ENCODE measurements around the gene NUFIP1.

The NUFIP1 gene

GRCh38 chr13:44976949-44977583 is 12.2 kb downstream of the NUFIP1 start:
- no peak for TF ChIP-seq POLR2AphosphoS5 (IDR thresholded peaks at IDR 0.05; ENCODE audit: low read depth, low read length)
- TF ChIP-seq SIN3A (IDR thresholded peaks at IDR 0.05; ENCODE audit: borderline replicate concordance, insufficient read depth, low read length): no peak
- TF ChIP-seq FOXP2 (optimal IDR thresholded peaks at IDR 0.05; ENCODE audit: borderline replicate concordance, extremely low read depth, extremely low read length, insufficient read depth): no peak
- TF ChIP-seq TAF1 (IDR thresholded peaks at IDR 0.05; ENCODE audit: borderline replicate concordance, insufficient read depth, low read length): no peak
- no peak for TF ChIP-seq REST (IDR thresholded peaks at IDR 0.05; ENCODE audit: insufficient read depth in 1 of 2, low read depth in 2 of 2, low read length in 2 of 2)

GRCh38 chr13:44976196-44976595 is 13.1 kb downstream of the NUFIP1 start:
- no peak for TF ChIP-seq POLR2AphosphoS5 (IDR thresholded peaks at IDR 0.05; ENCODE audit: low read depth, low read length)
- TF ChIP-seq TAF1 (IDR thresholded peaks at IDR 0.05; ENCODE audit: borderline replicate concordance, insufficient read depth, low read length): no peak
- no peak for TF ChIP-seq SIN3A (IDR thresholded peaks at IDR 0.05; ENCODE audit: borderline replicate concordance, insufficient read depth, low read length)
- no peak for TF ChIP-seq REST (IDR thresholded peaks at IDR 0.05; ENCODE audit: insufficient read depth in 1 of 2, low read depth in 2 of 2, low read length in 2 of 2)
- TF ChIP-seq FOXP2 (optimal IDR thresholded peaks at IDR 0.05; ENCODE audit: borderline replicate concordance, extremely low read depth, extremely low read length, insufficient read depth): no peak

GRCh38 chr13:44974056-44974793 is 15.0 kb downstream of the NUFIP1 start:
- no peak for TF ChIP-seq POLR2AphosphoS5 (IDR thresholded peaks at IDR 0.05; ENCODE audit: low read depth, low read length)
- TF ChIP-seq TAF1 (IDR thresholded peaks at IDR 0.05; ENCODE audit: borderline replicate concordance, insufficient read depth, low read length): no peak
- TF ChIP-seq FOXP2 (optimal IDR thresholded peaks at IDR 0.05; ENCODE audit: borderline replicate concordance, extremely low read depth, extremely low read length, insufficient read depth): no peak
- TF ChIP-seq SIN3A (IDR thresholded peaks at IDR 0.05; ENCODE audit: borderline replicate concordance, insufficient read depth, low read length): no peak
- no peak for TF ChIP-seq REST (IDR thresholded peaks at IDR 0.05; ENCODE audit: insufficient read depth in 1 of 2, low read depth in 2 of 2, low read length in 2 of 2)

GRCh38 chr13:44972956-44973581 is 16.2 kb downstream of the NUFIP1 start:
- TF ChIP-seq FOXP2 (optimal IDR thresholded peaks at IDR 0.05; ENCODE audit: borderline replicate concordance, extremely low read depth, extremely low read length, insufficient read depth) (no peak), REST (IDR thresholded peaks at IDR 0.05; ENCODE audit: insufficient read depth in 1 of 2, low read depth in 2 of 2, low read length in 2 of 2) (no peak), TAF1 (IDR thresholded peaks at IDR 0.05; ENCODE audit: borderline replicate concordance, insufficient read depth, low read length) (no peak), POLR2AphosphoS5 (IDR thresholded peaks at IDR 0.05; ENCODE audit: low read depth, low read length) (no peak), SIN3A (IDR thresholded peaks at IDR 0.05; ENCODE audit: borderline replicate concordance, insufficient read depth, low read length) (no peak)

Measured in PFSK-1 (cell line).